SK-N-SH treated with all-trans-retinoic acid at 6 μM for 48 hours (cell line): Measurements from ENCODE around the gene ANKLE2.

Experiments
- ATAC-seq: fragments of 200-7000 bp; cut with Tn5 transposase; 3 replicates; pipeline ENCODE4 v1.9.1; 2020; ENCODE audit warnings: mild to moderate bottlenecking, moderate library complexity
- ARNTL ChIP-seq: fragments of 450-650 bp; formaldehyde crosslinking; IDR thresholded peaks from 2 replicates; pipeline ENCODE4 v1.5.0; 2020; ENCODE audit warnings: low read depth, mild to moderate bottlenecking, moderate library complexity, borderline replicate concordance
- CSDC2 ChIP-seq: fragments of 250-450 bp; sonication (Bioruptor Pico); IDR thresholded peaks from 2 replicates; pipeline ENCODE4 v1.5.0; 2020; ENCODE audit warnings: mild to moderate bottlenecking, moderate library complexity
- ESRRG ChIP-seq: fragments of 250-450 bp; sonication (Bioruptor Pico); IDR thresholded peaks from 2 replicates; pipeline ENCODE4 v1.6.1; 2021; ENCODE audit warnings: mild to moderate bottlenecking
- ISL1 ChIP-seq: fragments of 250-450 bp; sonication (Bioruptor Pico); IDR thresholded peaks from 2 replicates; pipeline ENCODE4 v2.1.2; 2022; ENCODE audit warnings: mild to moderate bottlenecking, moderate library complexity
- OSR1 ChIP-seq: fragments of 250-450 bp; sonication (Bioruptor Pico); IDR thresholded peaks from 2 replicates; pipeline ENCODE4 v1.8.0; 2022; ENCODE audit warnings: moderate library complexity, mild to moderate bottlenecking, inconsistent platforms
- PPARA ChIP-seq: fragments of 250-450 bp; sonication (Bioruptor Pico); IDR thresholded peaks from 2 replicates; pipeline ENCODE4 v1.5.0; 2020; ENCODE audit warnings: mild to moderate bottlenecking, borderline replicate concordance
- RARB ChIP-seq: fragments of 250-450 bp; sonication (Bioruptor Pico); IDR thresholded peaks from 2 replicates; pipeline ENCODE4 v1.8.0; 2021; ENCODE audit warnings: mild to moderate bottlenecking, moderate library complexity
- SNAI2 ChIP-seq: fragments of 250-450 bp; sonication (Bioruptor Pico); IDR thresholded peaks from 2 replicates; pipeline ENCODE4 v1.5.0; 2020; ENCODE audit warnings: mild to moderate bottlenecking, moderate library complexity
- TCF4 ChIP-seq: fragments of 250-450 bp; sonication (Bioruptor Pico); IDR thresholded peaks from 2 replicates; pipeline ENCODE4 v1.8.0; 2021; ENCODE audit warnings: mild to moderate bottlenecking, moderate library complexity, borderline replicate concordance
- TOX ChIP-seq: fragments of 250-450 bp; sonication (Bioruptor Pico); IDR thresholded peaks from 2 replicates; pipeline ENCODE4 v1.8.0; 2021; ENCODE audit warnings: mild to moderate bottlenecking, moderate library complexity, borderline replicate concordance
- ZC3H10 ChIP-seq: fragments of 250-450 bp; sonication (Bioruptor Pico); IDR thresholded peaks from 2 replicates; pipeline ENCODE4 v1.5.1; 2021; ENCODE audit warnings: mild to moderate bottlenecking, moderate library complexity
- ZFP3 ChIP-seq: fragments of 250-450 bp; sonication (Bioruptor Pico); IDR thresholded peaks from 2 replicates; pipeline ENCODE4 v1.5.0; 2020; ENCODE audit warnings: mild to moderate bottlenecking, moderate library complexity
- ZFP30 ChIP-seq: fragments of 450-650 bp; formaldehyde crosslinking; IDR thresholded peaks from 2 replicates; pipeline ENCODE4 v1.5.0; 2022; ENCODE audit warnings: mild to moderate bottlenecking, moderate library complexity
- ZNF565 ChIP-seq: fragments of 450-650 bp; formaldehyde crosslinking; conservative IDR thresholded peaks from 2 replicates; pipeline ENCODE4 v1.5.0; 2020; ENCODE audit warnings: low read depth, mild to moderate bottlenecking, moderate library complexity
- ZNF70 ChIP-seq: fragments of 450-650 bp; formaldehyde crosslinking; IDR thresholded peaks from 2 replicates; pipeline ENCODE4 v1.5.0; 2020; ENCODE audit warnings: mild to moderate bottlenecking, moderate library complexity
- ZNF8 ChIP-seq: fragments of 450-650 bp; formaldehyde crosslinking; IDR thresholded peaks from 2 replicates; pipeline ENCODE4 v1.5.0; 2020; ENCODE audit warnings: mild to moderate bottlenecking, moderate library complexity
- TF ChIP-seq, protein P1 (sequence below): fragments of 250-450 bp; sonication (Bioruptor Pico); IDR thresholded peaks from 2 replicates; pipeline ENCODE4 v1.8.0; 2021; ENCODE audit warnings: low read depth, mild to moderate bottlenecking, moderate library complexity, borderline replicate concordance
- TF ChIP-seq, protein P2 (sequence below): fragments of 250-450 bp; sonication (Bioruptor Pico); IDR thresholded peaks from 2 replicates; pipeline ENCODE4 v1.5.0; 2020; ENCODE audit warnings: mild to moderate bottlenecking, moderate library complexity
- TF ChIP-seq, protein P3 (sequence below): fragments of 250-450 bp; sonication (Bioruptor Pico); IDR thresholded peaks from 2 replicates; pipeline ENCODE4 v1.5.1; 2021; ENCODE audit warnings: mild to moderate bottlenecking, moderate library complexity
- TF ChIP-seq, protein P4 (sequence below): fragments of 250-450 bp; sonication (Bioruptor Pico); IDR thresholded peaks from 2 replicates; pipeline ENCODE4 v1.5.1; 2020; ENCODE audit warnings: low read depth, mild to moderate bottlenecking, moderate library complexity
- TF ChIP-seq, protein P5 (sequence below): fragments of 250-450 bp; sonication (Bioruptor Pico); IDR thresholded peaks from 2 replicates; pipeline ENCODE4 v1.8.0; 2020; ENCODE audit warnings: mild to moderate bottlenecking, moderate library complexity, borderline replicate concordance

The ANKLE2 gene

DNA sequence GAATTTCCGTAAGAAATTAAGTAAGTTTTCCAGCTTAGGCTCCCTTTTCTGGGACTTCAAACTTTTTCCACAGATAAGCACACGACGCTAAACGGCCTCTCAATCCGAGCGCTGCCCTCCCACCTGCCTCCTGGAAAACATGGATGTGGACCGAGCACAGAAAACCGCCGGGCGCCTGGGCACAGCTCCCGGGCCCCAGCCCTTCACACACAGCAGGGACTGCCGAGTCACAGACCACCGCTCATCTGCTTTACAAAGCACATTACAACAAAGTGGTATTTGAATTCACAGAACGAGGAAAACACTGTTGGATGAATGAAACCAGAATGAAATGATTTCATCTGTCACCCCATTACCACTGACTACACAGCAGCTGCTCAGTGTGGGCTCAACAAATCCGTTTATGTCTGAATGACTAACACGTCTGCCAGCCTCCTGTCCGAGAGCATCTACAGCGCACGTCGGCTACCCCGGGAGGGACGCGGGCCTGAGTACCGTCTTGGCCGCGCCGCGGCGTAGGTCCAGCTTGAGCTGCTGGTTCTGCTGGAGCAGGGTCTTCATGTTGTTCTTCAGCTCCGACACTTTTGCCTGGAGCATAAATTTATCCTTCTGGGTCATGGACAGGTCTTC lies 13.1 kb upstream of the ANKLE2 start:
- no peak for ATAC-seq

DNA sequence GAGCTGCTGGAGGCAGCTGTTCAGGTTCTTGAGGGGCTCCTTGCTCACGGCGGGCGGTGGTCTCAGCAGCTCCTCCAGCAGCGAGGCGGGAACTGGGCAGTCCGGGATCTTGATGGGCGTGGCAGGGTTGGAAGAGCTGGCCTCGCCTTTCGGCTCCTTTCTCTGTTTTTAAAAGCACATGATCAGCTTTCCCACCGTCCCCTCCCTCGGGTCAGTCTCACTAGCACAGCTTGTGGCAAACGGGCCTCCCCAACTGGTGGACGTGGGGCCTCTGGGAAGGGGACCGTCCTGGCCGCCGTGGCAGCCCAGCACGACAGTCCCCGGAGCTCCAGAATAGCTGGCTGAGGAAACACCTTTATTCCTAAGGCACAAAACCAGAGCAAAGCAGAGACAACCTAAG lies 12.5 kb upstream of the ANKLE2 start:
- no peak for ATAC-seq
- TF ChIP-seq PPARA (CRISPR knock-in tag), result no peak
- no peak for TF ChIP-seq ARNTL (CRISPR knock-in tag)
- TF ChIP-seq ZFP3, result no peak
- TF ChIP-seq ZFP30 (CRISPR knock-in tag), result no peak
- no peak for TF ChIP-seq RARB (CRISPR knock-in tag)
- no peak for TF ChIP-seq SNAI2 (CRISPR knock-in tag)
- no peak for TF ChIP-seq ISL1
- TF ChIP-seq CSDC2 (CRISPR knock-in tag), result no peak
- no peak for TF ChIP-seq OSR1 (CRISPR knock-in tag)
- TF ChIP-seq, protein P1, sequence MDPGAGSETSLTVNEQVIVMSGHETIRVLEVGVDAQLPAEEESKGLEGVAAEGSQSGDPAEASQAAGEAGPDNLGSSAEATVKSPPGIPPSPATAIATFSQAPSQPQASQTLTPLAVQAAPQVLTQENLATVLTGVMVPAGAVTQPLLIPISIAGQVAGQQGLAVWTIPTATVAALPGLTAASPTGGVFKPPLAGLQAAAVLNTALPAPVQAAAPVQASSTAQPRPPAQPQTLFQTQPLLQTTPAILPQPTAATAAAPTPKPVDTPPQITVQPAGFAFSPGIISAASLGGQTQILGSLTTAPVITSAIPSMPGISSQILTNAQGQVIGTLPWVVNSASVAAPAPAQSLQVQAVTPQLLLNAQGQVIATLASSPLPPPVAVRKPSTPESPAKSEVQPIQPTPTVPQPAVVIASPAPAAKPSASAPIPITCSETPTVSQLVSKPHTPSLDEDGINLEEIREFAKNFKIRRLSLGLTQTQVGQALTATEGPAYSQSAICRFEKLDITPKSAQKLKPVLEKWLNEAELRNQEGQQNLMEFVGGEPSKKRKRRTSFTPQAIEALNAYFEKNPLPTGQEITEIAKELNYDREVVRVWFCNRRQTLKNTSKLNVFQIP (CRISPR knock-in tag), result no peak
- TF ChIP-seq, protein P2, sequence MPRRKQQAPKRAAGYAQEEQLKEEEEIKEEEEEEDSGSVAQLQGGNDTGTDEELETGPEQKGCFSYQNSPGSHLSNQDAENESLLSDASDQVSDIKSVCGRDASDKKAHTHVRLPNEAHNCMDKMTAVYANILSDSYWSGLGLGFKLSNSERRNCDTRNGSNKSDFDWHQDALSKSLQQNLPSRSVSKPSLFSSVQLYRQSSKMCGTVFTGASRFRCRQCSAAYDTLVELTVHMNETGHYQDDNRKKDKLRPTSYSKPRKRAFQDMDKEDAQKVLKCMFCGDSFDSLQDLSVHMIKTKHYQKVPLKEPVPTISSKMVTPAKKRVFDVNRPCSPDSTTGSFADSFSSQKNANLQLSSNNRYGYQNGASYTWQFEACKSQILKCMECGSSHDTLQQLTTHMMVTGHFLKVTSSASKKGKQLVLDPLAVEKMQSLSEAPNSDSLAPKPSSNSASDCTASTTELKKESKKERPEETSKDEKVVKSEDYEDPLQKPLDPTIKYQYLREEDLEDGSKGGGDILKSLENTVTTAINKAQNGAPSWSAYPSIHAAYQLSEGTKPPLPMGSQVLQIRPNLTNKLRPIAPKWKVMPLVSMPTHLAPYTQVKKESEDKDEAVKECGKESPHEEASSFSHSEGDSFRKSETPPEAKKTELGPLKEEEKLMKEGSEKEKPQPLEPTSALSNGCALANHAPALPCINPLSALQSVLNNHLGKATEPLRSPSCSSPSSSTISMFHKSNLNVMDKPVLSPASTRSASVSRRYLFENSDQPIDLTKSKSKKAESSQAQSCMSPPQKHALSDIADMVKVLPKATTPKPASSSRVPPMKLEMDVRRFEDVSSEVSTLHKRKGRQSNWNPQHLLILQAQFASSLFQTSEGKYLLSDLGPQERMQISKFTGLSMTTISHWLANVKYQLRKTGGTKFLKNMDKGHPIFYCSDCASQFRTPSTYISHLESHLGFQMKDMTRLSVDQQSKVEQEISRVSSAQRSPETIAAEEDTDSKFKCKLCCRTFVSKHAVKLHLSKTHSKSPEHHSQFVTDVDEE (CRISPR knock-in tag), result no peak
- TF ChIP-seq, protein P3, sequence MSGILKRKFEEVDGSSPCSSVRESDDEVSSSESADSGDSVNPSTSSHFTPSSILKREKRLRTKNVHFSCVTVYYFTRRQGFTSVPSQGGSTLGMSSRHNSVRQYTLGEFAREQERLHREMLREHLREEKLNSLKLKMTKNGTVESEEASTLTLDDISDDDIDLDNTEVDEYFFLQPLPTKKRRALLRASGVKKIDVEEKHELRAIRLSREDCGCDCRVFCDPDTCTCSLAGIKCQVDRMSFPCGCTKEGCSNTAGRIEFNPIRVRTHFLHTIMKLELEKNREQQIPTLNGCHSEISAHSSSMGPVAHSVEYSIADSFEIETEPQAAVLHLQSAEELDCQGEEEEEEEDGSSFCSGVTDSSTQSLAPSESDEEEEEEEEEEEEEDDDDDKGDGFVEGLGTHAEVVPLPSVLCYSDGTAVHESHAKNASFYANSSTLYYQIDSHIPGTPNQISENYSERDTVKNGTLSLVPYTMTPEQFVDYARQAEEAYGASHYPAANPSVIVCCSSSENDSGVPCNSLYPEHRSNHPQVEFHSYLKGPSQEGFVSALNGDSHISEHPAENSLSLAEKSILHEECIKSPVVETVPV (CRISPR knock-in tag), result no peak
- no peak for TF ChIP-seq ZNF8 (CRISPR knock-in tag)
- TF ChIP-seq TOX (CRISPR knock-in tag), result no peak
- no peak for TF ChIP-seq ZC3H10
- TF ChIP-seq, protein P4, sequence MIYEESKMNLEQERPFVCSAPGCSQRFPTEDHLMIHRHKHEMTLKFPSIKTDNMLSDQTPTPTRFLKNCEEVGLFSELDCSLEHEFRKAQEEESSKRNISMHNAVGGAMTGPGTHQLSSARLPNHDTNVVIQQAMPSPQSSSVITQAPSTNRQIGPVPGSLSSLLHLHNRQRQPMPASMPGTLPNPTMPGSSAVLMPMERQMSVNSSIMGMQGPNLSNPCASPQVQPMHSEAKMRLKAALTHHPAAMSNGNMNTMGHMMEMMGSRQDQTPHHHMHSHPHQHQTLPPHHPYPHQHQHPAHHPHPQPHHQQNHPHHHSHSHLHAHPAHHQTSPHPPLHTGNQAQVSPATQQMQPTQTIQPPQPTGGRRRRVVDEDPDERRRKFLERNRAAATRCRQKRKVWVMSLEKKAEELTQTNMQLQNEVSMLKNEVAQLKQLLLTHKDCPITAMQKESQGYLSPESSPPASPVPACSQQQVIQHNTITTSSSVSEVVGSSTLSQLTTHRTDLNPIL (CRISPR knock-in tag), result no peak
- TF ChIP-seq ZNF565, result no peak
- no peak for TF ChIP-seq ESRRG (CRISPR knock-in tag)

More for the DNA sequence above, 13.1 kb upstream of the ANKLE2 start:
- no peak for TF ChIP-seq TCF4 (CRISPR knock-in tag)
- no peak for TF ChIP-seq ISL1
- no peak for TF ChIP-seq ESRRG (CRISPR knock-in tag)
- TF ChIP-seq, protein P5, sequence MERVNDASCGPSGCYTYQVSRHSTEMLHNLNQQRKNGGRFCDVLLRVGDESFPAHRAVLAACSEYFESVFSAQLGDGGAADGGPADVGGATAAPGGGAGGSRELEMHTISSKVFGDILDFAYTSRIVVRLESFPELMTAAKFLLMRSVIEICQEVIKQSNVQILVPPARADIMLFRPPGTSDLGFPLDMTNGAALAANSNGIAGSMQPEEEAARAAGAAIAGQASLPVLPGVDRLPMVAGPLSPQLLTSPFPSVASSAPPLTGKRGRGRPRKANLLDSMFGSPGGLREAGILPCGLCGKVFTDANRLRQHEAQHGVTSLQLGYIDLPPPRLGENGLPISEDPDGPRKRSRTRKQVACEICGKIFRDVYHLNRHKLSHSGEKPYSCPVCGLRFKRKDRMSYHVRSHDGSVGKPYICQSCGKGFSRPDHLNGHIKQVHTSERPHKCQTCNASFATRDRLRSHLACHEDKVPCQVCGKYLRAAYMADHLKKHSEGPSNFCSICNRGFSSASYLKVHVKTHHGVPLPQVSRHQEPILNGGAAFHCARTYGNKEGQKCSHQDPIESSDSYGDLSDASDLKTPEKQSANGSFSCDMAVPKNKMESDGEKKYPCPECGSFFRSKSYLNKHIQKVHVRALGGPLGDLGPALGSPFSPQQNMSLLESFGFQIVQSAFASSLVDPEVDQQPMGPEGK (CRISPR knock-in tag), result no peak
- no peak for TF ChIP-seq ZNF70 (CRISPR knock-in tag)
- TF ChIP-seq, protein P4 (CRISPR knock-in tag), result no peak
- no peak for TF ChIP-seq ARNTL (CRISPR knock-in tag)
